ENCODE measurements around the gene MESP1.

Gene MESP1

GRCh38 chr15:89707577-89707976 is 43.5 kb downstream of the MESP1 start:
- DNase-seq: no peak

GRCh38 chr15:89704411-89704810 is 46.6 kb downstream of the MESP1 start:
- DNase-seq: no peak

Data from activated T-cell treated with anti-CD3 and anti-CD28 coated beads for 4 hours (primary cell).